Measurements from ENCODE around the gene TIMELESS. TPM values are rescaled to one million over a fixed set of nuclear protein-coding genes. Genes with fewer than 3 reads are reported as not detected.

TIMELESS gene
- total RNA-seq, 1 experiment from 2014 or later = 25.9 TPM

Other genes starting within 250 kb of the TIMELESS start
- 50.3 and 52.8 TPM in 2 replicates for gene RNF41, start 227.5 kb downstream of the TIMELESS start, total RNA-seq (2014; rRNA removed)
- gene NABP2, start 225.1 kb downstream of the TIMELESS start, total RNA-seq (2014; rRNA removed) = 47.1 and 57.1 TPM in 2 replicates
- not detected in 2 replicates for gene SLC39A5, start 219.4 kb downstream of the TIMELESS start, total RNA-seq (2014; rRNA removed)
- gene ANKRD52, start 191.0 kb downstream of the TIMELESS start, total RNA-seq (2014; rRNA removed) = 32.6 and 36.9 TPM in 2 replicates
- gene COQ10A, start 182.5 kb downstream of the TIMELESS start, total RNA-seq (2014; rRNA removed) = 16.5 and 20.8 TPM in 2 replicates
- gene CS, start 149.1 kb downstream of the TIMELESS start, total RNA-seq (2014; rRNA removed) = 156 and 159 TPM in 2 replicates
- gene CNPY2, start 133.4 kb downstream of the TIMELESS start, total RNA-seq (2014; rRNA removed) = 96.3 and 118 TPM in 2 replicates
- 17.3 and 29.0 TPM in 2 replicates for gene PAN2, start 115.4 kb downstream of the TIMELESS start, total RNA-seq (2014; rRNA removed)
- gene IL23A, start 110.5 kb downstream of the TIMELESS start, total RNA-seq (2014; rRNA removed) = 0.29 TPM in 1 of 2 replicates, not detected in the other
- gene STAT2, start 89.3 kb downstream of the TIMELESS start, total RNA-seq (2014; rRNA removed) = 111 and 187 TPM in 2 replicates
- gene APOF, start 86.6 kb downstream of the TIMELESS start, total RNA-seq (2014; rRNA removed) = not detected in 2 replicates
- gene MIP, start 5.2 kb upstream of the TIMELESS start, total RNA-seq (2014; rRNA removed) = not detected in 2 replicates
- gene SPRYD4, start 19.2 kb upstream of the TIMELESS start, total RNA-seq (2014; rRNA removed) = 2.1 and 2.6 TPM in 2 replicates
- not detected in 2 replicates for gene GLS2, start 38.7 kb upstream of the TIMELESS start, total RNA-seq (2014; rRNA removed)
- gene RBMS2, start 72.4 kb upstream of the TIMELESS start, total RNA-seq (2014; rRNA removed) = 12.1 and 13.0 TPM in 2 replicates
- gene BAZ2A, start 180.9 kb upstream of the TIMELESS start, total RNA-seq (2014; rRNA removed) = 18.6 and 20.5 TPM in 2 replicates
- 644 and 670 TPM in 2 replicates for gene ATP5F1B, start 196.6 kb upstream of the TIMELESS start, total RNA-seq (2014; rRNA removed)
- gene PTGES3, start 238.9 kb upstream of the TIMELESS start, total RNA-seq (2014; rRNA removed) = 108 and 130 TPM in 2 replicates